Esophagus squamous epithelium (tissue), 4 donors: ENCODE results near the gene DNAJC1.

Source experiments
- POLR2A ChIP-seq, 4 donors: fragments of 450-650 bp; IDR thresholded peaks; one replicate each; pipeline ENCODE4 v1.6.1; 2017; ENCODE audit warnings: antibody characterized with exemption in 4 of 4, mild to moderate bottlenecking in 4 of 4, moderate library complexity in 3 of 4
- TF ChIP-seq, protein P1 (sequence below), 6 experiments: fragments of 450-650 bp in 4 of 6; fragments of 200-600 bp in 2 of 6; sonication (generic) in 2 of 6; IDR thresholded peaks; one replicate each; pipeline ENCODE4 v1.5.1; 2016 to 2019; ENCODE audit warnings: antibody characterized with exemption in 6 of 6, mild to moderate bottlenecking in 4 of 6, moderate library complexity in 4 of 6

DNA sequence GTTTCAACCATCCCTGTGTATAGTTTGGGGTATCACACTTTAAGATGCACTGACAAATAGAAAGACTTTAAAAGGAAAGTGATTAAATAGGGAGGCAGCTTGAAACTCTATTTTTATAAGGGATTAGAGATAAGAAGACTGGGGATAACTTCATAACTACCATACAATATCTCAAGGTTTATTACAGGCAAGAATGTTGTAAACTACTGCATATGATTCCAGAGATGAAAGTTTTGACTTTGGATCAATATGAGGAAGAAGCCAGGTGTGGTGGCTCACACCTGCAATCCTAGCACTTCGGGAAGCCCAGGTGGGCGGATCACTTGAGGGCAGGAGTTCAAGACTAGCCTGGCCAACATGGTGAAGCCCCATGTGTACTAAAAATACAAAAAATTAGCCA lies 96.1 kb downstream of the DNAJC1 start:
- TF ChIP-seq, protein P1, sequence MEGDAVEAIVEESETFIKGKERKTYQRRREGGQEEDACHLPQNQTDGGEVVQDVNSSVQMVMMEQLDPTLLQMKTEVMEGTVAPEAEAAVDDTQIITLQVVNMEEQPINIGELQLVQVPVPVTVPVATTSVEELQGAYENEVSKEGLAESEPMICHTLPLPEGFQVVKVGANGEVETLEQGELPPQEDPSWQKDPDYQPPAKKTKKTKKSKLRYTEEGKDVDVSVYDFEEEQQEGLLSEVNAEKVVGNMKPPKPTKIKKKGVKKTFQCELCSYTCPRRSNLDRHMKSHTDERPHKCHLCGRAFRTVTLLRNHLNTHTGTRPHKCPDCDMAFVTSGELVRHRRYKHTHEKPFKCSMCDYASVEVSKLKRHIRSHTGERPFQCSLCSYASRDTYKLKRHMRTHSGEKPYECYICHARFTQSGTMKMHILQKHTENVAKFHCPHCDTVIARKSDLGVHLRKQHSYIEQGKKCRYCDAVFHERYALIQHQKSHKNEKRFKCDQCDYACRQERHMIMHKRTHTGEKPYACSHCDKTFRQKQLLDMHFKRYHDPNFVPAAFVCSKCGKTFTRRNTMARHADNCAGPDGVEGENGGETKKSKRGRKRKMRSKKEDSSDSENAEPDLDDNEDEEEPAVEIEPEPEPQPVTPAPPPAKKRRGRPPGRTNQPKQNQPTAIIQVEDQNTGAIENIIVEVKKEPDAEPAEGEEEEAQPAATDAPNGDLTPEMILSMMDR (IDR thresholded peaks at IDR 0.05) = no peak
- no peak for TF ChIP-seq POLR2A (IDR thresholded peaks at IDR 0.05)
